Middle frontal gyrus (tissue), 1 donor: ENCODE data around the gene ZNF506.
"Not testable (repeated sequence)": the region's sequence is repeated elsewhere in the genome, so short reads cannot be mapped to it uniquely, and the experiment has no call there.

Source experiments
- DNase-seq: peaks from one replicate; pipeline ENCODE4 v3.0.0-alpha.2; 2015; ENCODE audit warnings: low spot score; ENCODE audit errors: extremely low spot score

Gene ZNF506

GRCh38 chr19:19745496-19746285, 75.9 kb downstream of the ZNF506 start:
- no peak for DNase-seq

DNA sequence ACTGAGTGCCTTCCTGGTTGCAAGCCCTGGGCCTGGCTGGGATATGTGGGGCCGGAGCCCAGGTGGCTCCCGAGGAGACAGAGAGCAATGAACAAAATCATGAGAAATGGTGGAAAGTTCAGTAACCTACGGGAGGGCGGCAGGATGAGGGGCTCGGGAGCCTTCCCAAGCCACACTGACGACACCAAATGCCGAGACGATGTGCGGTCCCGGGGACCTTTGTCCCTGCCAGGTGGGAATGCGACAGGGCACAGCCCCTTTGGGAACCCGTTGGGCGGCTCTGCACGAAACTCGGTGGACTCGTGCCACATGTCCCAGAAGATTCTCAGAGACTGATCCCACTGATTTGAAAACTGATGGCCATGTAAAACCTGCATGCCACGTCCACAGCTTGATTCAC, 76.9 kb downstream of the ZNF506 start:
- no peak for DNase-seq

GRCh38 chr19:19743921-19744320, 77.6 kb downstream of the ZNF506 start:
- not testable (repeated sequence) for DNase-seq

- DNase-seq, result no peak
Measured at GRCh38 chr19:19743176-19743575, 78.4 kb downstream of the ZNF506 start.

- DNase-seq, result no peak
Measured at GRCh38 chr19:19742773-19743172, 78.8 kb downstream of the ZNF506 start.
